ENCODE measurements around the gene FSD1.

FSD1 gene

DNA sequence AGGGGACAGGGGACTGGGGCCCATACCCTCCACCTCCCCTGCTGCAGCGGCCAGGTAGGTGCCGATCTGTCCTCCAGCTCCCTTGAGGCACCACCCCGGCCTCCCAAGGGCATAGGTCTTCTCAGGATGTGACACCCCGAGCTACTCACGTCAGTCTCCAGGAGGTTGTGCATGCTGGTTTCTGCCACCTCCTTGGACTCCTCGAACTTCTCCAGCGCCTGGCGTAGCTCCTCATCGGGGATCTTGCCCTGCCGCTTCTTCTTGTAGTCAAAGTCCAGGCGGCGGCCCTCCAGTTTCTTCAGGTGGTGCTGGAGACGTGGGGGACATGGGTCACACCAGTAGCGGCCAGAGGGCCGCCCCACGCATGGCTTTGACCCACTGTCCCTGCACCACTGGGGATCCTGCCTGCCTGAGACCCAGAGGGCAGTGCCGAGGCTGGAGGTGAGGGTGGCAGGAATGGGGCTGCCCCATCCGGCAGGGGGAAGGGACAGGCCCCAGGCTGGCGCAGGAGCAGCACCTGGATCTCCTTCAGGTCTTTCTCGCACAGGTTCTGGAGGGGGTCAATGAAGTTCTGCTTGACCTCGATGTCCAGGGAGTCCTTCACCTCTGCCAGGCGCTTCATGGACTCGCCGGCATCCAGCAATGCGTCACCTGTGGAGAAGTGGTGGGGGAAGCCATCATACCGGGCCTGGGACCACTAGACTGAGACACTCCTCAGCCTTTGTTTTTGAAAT is 59.3 kb downstream of the FSD1 start:
- Histone ChIP-seq H3K9me3 (ENCODE audit: control insufficient read depth, insufficient read depth, low read length) (no peaks in the 10 kb centered on the region), H3K27ac (ENCODE audit: low read length) (no peak overlapping the region), H3K4me1 (ENCODE audit: control insufficient read depth, insufficient read depth, low read length) (0 out of 2 replicates have a peak, but pooled peaks cover 2% of the 10 kb centered on the region), H3K36me3 (ENCODE audit: control insufficient read depth, insufficient read depth, low read length) (peaks cover 16% of the 10 kb centered on the region), H3K4me3 (ENCODE audit: low read length) (no peak overlapping the region), H3K27me3 (ENCODE audit: control insufficient read depth, insufficient read depth, low read length) (no peaks in the 10 kb centered on the region)
- no peak for DNase-seq (ENCODE audit: low read depth, low spot score)
- no CpG with 5 or more reads among the region's 26 CpGs for WGBS (ENCODE audit: insufficient coverage, insufficient read length)

DNA sequence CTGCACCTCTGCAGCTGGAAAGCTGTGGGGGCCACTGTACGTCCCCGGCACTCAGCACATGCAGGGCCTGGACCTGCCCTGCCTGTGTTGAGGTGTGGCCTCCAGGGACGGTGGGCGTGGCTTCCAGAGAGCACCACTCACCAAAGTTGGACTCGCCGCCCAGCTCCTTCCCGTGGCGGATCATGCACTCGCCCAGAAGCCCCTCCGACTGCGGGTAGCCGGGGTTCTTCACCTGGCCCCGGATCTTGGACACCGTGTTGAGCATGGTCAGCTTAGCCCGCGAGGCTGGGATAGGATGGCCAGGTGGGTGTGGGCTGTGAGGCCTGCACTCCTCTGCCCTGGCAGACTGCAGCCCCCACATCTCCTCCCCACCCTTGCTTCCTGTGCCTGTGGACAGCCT is 60.9 kb downstream of the FSD1 start:
- WGBS (ENCODE audit: insufficient coverage, insufficient read length), result no CpG with 5 or more reads among the region's 16 CpGs
- no peak for DNase-seq (ENCODE audit: low read depth, low spot score)
- Histone ChIP-seq H3K9me3 (ENCODE audit: control insufficient read depth, insufficient read depth, low read length) (no peaks in the 10 kb centered on the region), H3K27me3 (ENCODE audit: control insufficient read depth, insufficient read depth, low read length) (no peaks in the 10 kb centered on the region), H3K36me3 (ENCODE audit: control insufficient read depth, insufficient read depth, low read length) (peaks cover 15% of the 10 kb centered on the region; the same call in 1 of the 2 replicates), H3K4me3 (ENCODE audit: low read length) (no peak overlapping the region), H3K4me1 (ENCODE audit: control insufficient read depth, insufficient read depth, low read length) (peaks cover 13% of the 10 kb centered on the region), H3K27ac (ENCODE audit: low read length) (no peak overlapping the region)

DNA sequence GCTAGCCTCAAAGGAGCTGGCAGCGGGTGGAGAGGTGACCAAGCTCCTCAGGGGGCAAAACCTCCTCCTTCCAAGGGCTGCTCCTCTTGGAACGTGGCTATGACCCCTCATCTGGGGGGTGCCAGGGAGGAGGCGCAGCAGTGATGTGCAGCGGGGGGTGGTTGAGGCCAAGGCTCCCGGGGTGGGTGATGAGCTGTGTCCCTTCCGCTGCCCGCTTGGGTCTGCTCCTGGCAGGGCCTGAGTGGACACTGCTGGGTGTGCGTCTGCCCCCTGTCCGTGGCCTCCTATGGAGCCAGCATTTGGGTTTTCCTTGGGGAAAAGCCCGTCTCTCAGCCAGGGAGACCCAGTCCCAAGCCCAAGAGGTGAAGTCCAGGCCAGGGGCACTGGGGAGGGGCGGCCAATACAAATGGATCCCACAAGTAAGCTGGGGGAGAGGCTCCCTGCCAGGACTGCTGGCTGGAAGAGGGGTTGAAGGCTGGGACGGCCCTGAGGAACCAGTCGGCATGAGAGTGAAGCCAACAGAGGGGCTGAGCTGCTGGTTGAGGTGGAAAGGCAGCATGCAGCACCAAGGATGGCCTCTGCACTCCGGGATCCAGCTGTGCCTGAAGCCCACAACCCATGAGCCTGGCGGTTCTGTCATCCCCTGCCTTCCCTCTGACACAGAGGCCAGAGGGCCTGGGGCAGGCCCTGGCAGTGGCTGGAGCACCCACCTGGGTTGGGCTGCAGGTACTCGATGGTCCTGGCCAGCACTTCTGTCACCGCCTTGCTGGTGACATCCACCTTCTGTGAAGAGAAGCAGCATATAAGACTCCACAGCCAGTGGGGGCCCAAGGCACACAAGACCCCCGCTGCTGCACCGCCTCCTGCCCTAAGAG is 61.6 kb downstream of the FSD1 start:
- WGBS (ENCODE audit: insufficient coverage, insufficient read length), result no CpG with 5 or more reads among the region's 19 CpGs
- Histone ChIP-seq H3K27ac (ENCODE audit: low read length) (no peak overlapping the region), H3K27me3 (ENCODE audit: control insufficient read depth, insufficient read depth, low read length) (no peaks in the 10 kb centered on the region), H3K4me1 (ENCODE audit: control insufficient read depth, insufficient read depth, low read length) (peaks cover 13% of the 10 kb centered on the region), H3K36me3 (ENCODE audit: control insufficient read depth, insufficient read depth, low read length) (peaks cover 15% of the 10 kb centered on the region; the same call in 1 of the 2 replicates), H3K9me3 (ENCODE audit: control insufficient read depth, insufficient read depth, low read length) (no peaks in the 10 kb centered on the region), H3K4me3 (ENCODE audit: low read length) (no peak overlapping the region)
- DNase-seq (ENCODE audit: low read depth, low spot score), result no peak

DNA sequence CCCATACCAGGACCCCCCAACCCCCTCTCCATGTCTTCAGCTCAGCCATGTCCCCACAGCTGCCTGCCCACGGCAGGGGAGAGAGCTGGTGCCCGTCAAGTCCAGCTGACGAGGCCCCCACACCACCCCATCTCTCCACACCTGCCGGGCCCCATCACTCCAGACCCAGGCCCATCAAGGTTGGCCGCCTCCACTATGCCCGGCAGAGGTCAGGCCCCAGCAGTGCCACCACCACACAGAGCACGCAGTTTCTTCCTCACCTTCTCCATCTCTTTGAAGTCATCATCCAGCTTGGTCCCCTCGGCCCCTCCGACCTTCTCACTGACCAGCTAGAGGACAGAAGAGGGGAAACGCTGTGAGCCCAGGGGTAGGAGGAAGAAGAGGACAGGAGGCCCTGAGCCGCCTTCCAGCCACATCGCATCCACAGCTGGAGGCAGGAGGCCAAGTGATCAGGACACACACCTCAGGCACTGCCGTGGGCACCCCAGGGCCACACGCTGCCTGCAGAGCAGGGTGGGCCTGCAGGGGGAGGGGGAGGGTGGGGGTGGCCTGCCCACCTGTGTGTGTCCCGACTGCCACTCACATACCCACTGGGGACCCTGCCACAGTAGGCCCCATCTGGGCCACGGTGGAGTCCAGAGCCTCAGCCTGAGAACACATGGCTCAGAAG is 62.4 kb downstream of the FSD1 start:
- H3K27me3 ChIP-seq (ENCODE audit: control insufficient read depth, insufficient read depth, low read length), result no peaks in the 10 kb centered on the region
- H3K27ac ChIP-seq (ENCODE audit: low read length), result no peak overlapping the region
- H3K4me1 ChIP-seq (ENCODE audit: control insufficient read depth, insufficient read depth, low read length), result peaks cover 11% of the 10 kb centered on the region
- no peak for DNase-seq (ENCODE audit: low read depth, low spot score)
- H3K4me3 ChIP-seq (ENCODE audit: low read length), result no peak overlapping the region
- WGBS (ENCODE audit: insufficient coverage, insufficient read length), result no CpG with 5 or more reads among the region's 16 CpGs
- H3K36me3 ChIP-seq (ENCODE audit: control insufficient read depth, insufficient read depth, low read length), result peaks cover 13% of the 10 kb centered on the region; the same call in 1 of the 2 replicates
- no peaks in the 10 kb centered on the region for H3K9me3 ChIP-seq (ENCODE audit: control insufficient read depth, insufficient read depth, low read length)

DNA sequence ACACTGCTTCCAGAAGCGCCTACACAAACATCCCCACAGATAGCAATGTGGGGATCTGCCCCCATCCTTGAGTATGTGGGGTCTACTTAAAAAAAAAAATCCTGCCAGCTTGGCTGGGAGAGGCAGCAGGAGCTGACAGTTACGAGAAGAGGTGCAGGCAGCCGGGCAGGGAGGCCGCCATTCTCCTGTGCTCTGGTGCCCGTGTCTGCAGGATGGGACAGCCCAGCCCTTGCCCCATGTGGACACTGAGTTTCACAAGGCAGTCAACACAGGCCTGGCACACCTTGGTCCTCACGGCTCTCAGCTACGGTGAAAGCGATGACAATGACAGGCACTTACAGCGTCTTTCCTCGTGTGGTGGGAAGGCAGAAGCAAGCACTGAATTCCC is 62.9 kb downstream of the FSD1 start:
- H3K4me1 ChIP-seq (ENCODE audit: control insufficient read depth, insufficient read depth, low read length), result peaks cover 11% of the 10 kb centered on the region
- no peak overlapping the region for H3K27ac ChIP-seq (ENCODE audit: low read length)
- H3K36me3 ChIP-seq (ENCODE audit: control insufficient read depth, insufficient read depth, low read length), result peaks cover 13% of the 10 kb centered on the region; the same call in 1 of the 2 replicates
- no CpG with 5 or more reads among the region's 10 CpGs for WGBS (ENCODE audit: insufficient coverage, insufficient read length)
- no peak for DNase-seq (ENCODE audit: low read depth, low spot score)
- no peaks in the 10 kb centered on the region for H3K27me3 ChIP-seq (ENCODE audit: control insufficient read depth, insufficient read depth, low read length)
- H3K9me3 ChIP-seq (ENCODE audit: control insufficient read depth, insufficient read depth, low read length), result no peaks in the 10 kb centered on the region
- no peak overlapping the region for H3K4me3 ChIP-seq (ENCODE audit: low read length)

DNA sequence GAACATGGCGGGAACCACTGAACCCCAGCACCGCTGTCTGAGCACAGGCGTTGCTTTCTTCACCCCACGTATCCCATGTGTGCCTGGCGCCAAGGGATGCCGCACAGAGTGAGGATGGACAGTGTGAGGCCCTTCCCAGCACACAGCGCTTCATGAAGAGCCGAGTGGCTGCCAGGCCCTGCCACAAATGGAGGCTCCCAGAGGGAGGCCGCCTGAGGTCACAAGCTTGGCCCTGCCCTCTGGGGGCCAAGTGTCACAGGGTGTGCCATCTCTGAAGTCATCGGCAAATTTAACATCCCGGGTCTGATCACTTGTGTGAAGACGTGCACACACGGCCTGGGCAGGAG is 63.4 kb downstream of the FSD1 start:
- peaks cover 11% of the 10 kb centered on the region for H3K4me1 ChIP-seq (ENCODE audit: control insufficient read depth, insufficient read depth, low read length)
- H3K4me3 ChIP-seq (ENCODE audit: low read length), result no peak overlapping the region
- peaks cover 13% of the 10 kb centered on the region; the same call in 1 of the 2 replicates for H3K36me3 ChIP-seq (ENCODE audit: control insufficient read depth, insufficient read depth, low read length)
- H3K27ac ChIP-seq (ENCODE audit: low read length), result no peak overlapping the region
- H3K9me3 ChIP-seq (ENCODE audit: control insufficient read depth, insufficient read depth, low read length), result no peaks in the 10 kb centered on the region
- no peak for DNase-seq (ENCODE audit: low read depth, low spot score)
- H3K27me3 ChIP-seq (ENCODE audit: control insufficient read depth, insufficient read depth, low read length), result no peaks in the 10 kb centered on the region
- WGBS (ENCODE audit: insufficient coverage, insufficient read length), result no CpG with 5 or more reads among the region's 13 CpGs

DNA sequence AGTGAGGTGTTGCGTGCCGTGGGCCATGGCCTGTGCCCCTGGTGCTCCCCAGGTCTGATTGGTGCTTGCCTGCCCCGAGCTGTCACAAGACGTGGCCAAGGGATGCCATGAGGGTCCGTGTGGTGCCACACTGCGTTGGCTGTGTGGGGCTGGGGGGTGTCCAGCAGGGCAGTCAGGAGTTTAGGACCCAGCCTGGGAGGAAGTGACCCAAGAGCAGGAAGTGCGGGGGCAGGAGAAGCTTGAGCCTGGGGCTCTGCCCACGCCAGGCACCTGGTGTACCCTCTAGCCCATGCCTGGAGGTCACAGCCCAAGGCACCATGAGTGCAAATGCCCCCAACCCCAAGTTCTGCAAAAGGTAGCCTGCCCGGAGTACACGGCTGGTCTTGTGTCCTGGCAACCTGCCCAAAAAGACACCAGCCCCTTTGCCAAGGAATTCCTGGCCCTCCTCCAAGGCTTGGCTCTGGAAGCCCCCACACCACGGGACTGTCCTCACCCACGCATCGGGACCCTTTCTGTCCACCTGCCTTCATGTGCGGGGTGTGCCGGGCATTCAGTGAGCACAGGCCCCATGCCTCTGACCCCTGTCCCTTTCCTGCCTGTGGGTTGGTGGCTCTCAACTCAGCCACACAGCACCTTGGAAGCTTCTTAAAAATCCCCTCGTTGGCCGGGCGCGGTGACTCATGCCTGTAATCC is 63.9 kb downstream of the FSD1 start:
- peaks cover 11% of the 10 kb centered on the region for H3K4me1 ChIP-seq (ENCODE audit: control insufficient read depth, insufficient read depth, low read length)
- no CpG with 5 or more reads among the region's 19 CpGs for WGBS (ENCODE audit: insufficient coverage, insufficient read length)
- H3K4me3 ChIP-seq (ENCODE audit: low read length), result no peak overlapping the region
- no peaks in the 10 kb centered on the region for H3K9me3 ChIP-seq (ENCODE audit: control insufficient read depth, insufficient read depth, low read length)
- no peak for DNase-seq (ENCODE audit: low read depth, low spot score)
- no peaks in the 10 kb centered on the region for H3K27me3 ChIP-seq (ENCODE audit: control insufficient read depth, insufficient read depth, low read length)
- peaks cover 13% of the 10 kb centered on the region; the same call in 1 of the 2 replicates for H3K36me3 ChIP-seq (ENCODE audit: control insufficient read depth, insufficient read depth, low read length)
- H3K27ac ChIP-seq (ENCODE audit: low read length), result no peak overlapping the region

DNA sequence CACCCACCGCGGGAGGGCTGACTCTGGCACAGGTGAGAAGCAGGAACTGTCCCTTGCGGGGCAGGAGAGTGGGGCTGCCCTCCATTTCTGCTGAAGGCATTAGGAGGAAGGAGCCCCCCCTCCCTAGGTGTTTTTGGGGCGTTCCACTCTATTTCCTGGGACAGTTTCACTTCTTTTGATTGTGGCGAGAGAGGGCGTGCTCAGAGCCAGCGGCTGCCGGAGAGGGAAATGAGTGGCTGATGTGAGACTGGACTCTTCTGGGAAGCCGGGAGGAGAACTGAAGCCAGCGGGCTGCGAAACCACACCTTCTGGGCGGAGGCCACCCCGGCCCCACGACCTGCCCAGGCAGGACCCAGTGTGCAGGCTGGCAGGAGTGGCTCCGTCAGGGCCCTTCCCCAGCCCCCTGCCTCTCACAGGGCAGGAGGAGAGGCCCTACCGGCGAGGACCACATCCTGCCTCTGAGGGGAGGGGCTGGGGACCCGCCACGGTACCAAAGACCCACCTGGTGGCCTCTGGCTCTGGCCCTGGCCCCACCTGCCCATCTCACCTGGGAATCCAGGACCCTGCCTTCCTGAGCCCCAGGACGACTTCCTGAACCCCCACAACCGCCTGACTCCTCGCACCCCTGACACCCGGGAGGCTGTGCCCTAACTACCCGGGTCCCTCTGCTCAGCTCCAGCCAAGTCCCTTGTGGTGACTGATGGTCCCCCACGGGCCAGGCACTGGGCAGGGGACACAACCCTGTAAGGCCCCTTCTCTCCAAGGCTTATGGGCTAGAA is 64.9 kb downstream of the FSD1 start:
- peaks cover 11% of the 10 kb centered on the region for H3K4me1 ChIP-seq (ENCODE audit: control insufficient read depth, insufficient read depth, low read length)

DNA sequence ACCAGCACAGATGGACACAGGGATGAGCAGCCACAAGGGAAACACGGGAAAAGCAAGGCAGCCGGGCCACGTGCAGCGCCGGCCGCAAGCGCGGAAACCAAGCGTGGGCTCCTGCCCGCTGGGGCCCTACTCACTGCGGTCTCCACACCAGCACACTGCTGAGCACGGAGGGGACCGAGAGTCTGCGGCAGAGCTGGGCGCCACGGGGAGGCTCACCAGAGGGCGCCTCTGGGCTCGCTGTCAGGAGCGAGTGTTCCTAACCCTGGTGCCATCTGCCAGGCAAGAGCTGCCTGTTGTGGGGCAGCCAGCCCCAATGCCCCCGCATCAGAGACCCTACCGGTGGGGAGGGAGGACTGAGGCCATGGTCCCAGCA is 65.5 kb downstream of the FSD1 start:
- no peak overlapping the region for H3K27ac ChIP-seq (ENCODE audit: low read length)
- H3K4me1 ChIP-seq (ENCODE audit: control insufficient read depth, insufficient read depth, low read length), result peaks cover 16% of the 10 kb centered on the region
- no CpG with 5 or more reads among the region's 21 CpGs for WGBS (ENCODE audit: insufficient coverage, insufficient read length)

More for the DNA sequence above, 64.9 kb downstream of the FSD1 start:
- no CpG with 5 or more reads among the region's 25 CpGs for WGBS (ENCODE audit: insufficient coverage, insufficient read length)
- H3K36me3 ChIP-seq (ENCODE audit: control insufficient read depth, insufficient read depth, low read length), result peaks cover 8% of the 10 kb centered on the region; the same call in 1 of the 2 replicates
- H3K27ac ChIP-seq (ENCODE audit: low read length), result no peak overlapping the region
- no peak for DNase-seq (ENCODE audit: low read depth, low spot score)
- no peak overlapping the region for H3K4me3 ChIP-seq (ENCODE audit: low read length)
- no peaks in the 10 kb centered on the region for H3K27me3 ChIP-seq (ENCODE audit: control insufficient read depth, insufficient read depth, low read length)
- H3K9me3 ChIP-seq (ENCODE audit: control insufficient read depth, insufficient read depth, low read length), result no peaks in the 10 kb centered on the region

More for the DNA sequence above, 65.5 kb downstream of the FSD1 start:
- DNase-seq (ENCODE audit: low read depth, low spot score), result no peak
- Histone ChIP-seq H3K27me3 (ENCODE audit: control insufficient read depth, insufficient read depth, low read length) (no peaks in the 10 kb centered on the region), H3K9me3 (ENCODE audit: control insufficient read depth, insufficient read depth, low read length) (no peaks in the 10 kb centered on the region), H3K4me3 (ENCODE audit: low read length) (no peak overlapping the region), H3K36me3 (ENCODE audit: control insufficient read depth, insufficient read depth, low read length) (peaks cover 8% of the 10 kb centered on the region; the same call in 1 of the 2 replicates)
